Measurements from ENCODE around the gene ELFN1.

GRCh38 chr7:1639071-1639470 is 31.0 kb upstream of the ELFN1 start:
- TF ChIP-seq CTCF (IDR thresholded peaks at IDR 0.05; ENCODE audit: borderline replicate concordance, extremely low read depth, low read length, poor library complexity, severe bottlenecking) (no peak), EZH2 (IDR thresholded peaks at IDR 0.05; ENCODE audit: borderline replicate concordance, low read depth, low read length, severe bottlenecking) (no peak)

Data from DND-41 (cell line).